ENCODE measurements around the gene DDX6. TPM values are rescaled to one million over a fixed set of nuclear protein-coding genes. Genes with fewer than 3 reads are reported as not detected.
"Not testable (repeated sequence)": the region's sequence is repeated elsewhere in the genome, so short reads cannot be mapped to it uniquely, and the experiment has no call there.

Gene DDX6
- total RNA-seq, 1 experiment from 2014 or later, result 155 TPM

GRCh38 chr11:118717733-118718132 lies 73.2 kb downstream of the DDX6 start:
- BruUV-seq (replicated peaks); DNase-seq (ENCODE audit: low read depth, low spot score); H3K27ac ChIP-seq (ENCODE audit: low read length); H3K4me3 ChIP-seq (ENCODE audit: low read depth in 2 of 2, low read length in 2 of 2); POLR2A ChIA-PET; H3K27me3 ChIP-seq (ENCODE audit: control insufficient read depth, insufficient read depth, low read length); in situ Hi-C loops (cut with HindIII; ENCODE audit: low pct_unique_long_range_greater_than_20kb, low sequenced_read_pairs); H3K36me3 ChIP-seq (ENCODE audit: control insufficient read depth, insufficient read depth, low read length); intact Hi-C loops (cut with micrococcal nuclease; ENCODE audit: unreplicated experiment); H3K4me1 ChIP-seq (ENCODE audit: control insufficient read depth, insufficient read depth, low read length); ATAC-seq; H3K9me3 ChIP-seq (ENCODE audit: control insufficient read depth, insufficient read depth, low read depth, low read length): not testable (repeated sequence)
- CTCF ChIA-PET, result interaction anchor here (0.6 kb wide), 1 partner anchor 36 kb away, joined by 6 read pairs; no protein-coding TSS in a partner anchor

DNA sequence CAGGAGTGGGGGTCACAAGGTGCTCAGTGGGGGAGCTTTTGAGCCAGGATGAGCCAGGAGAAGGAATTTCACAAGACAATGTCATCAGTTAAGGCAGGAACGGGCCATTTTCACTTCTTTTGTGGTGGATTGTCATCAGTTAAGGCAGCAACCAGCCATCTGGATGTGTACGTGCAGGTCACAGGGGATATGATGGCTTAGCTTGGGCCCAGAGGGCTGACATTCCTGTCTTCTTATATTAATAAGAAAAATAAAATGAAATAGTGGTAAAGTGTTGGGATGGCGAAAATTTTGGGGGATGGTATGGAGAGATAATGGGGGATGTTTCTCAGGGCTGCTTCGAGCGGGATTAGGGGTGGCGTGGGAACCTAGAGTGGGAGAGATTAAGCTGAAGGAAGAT lies 73.7 kb downstream of the DDX6 start:
- H3K9me3 ChIP-seq (ENCODE audit: control insufficient read depth, insufficient read depth, low read depth, low read length); ATAC-seq; in situ Hi-C loops (cut with HindIII; ENCODE audit: low pct_unique_long_range_greater_than_20kb, low sequenced_read_pairs); H3K36me3 ChIP-seq (ENCODE audit: control insufficient read depth, insufficient read depth, low read length); intact Hi-C loops (cut with micrococcal nuclease; ENCODE audit: unreplicated experiment); BruUV-seq (replicated peaks); CTCF ChIA-PET; H3K27me3 ChIP-seq (ENCODE audit: control insufficient read depth, insufficient read depth, low read length); H3K4me3 ChIP-seq (ENCODE audit: low read depth in 2 of 2, low read length in 2 of 2); POLR2A ChIA-PET; DNase-seq (ENCODE audit: low read depth, low spot score); H3K27ac ChIP-seq (ENCODE audit: low read length); H3K4me1 ChIP-seq (ENCODE audit: control insufficient read depth, insufficient read depth, low read length): not testable (repeated sequence)

GRCh38 chr11:118715837-118716260 lies 75.1 kb downstream of the DDX6 start:
- TF ChIP-seq POLR2AphosphoS5 (IDR thresholded peaks at IDR 0.05; ENCODE audit: low read depth, low read length), result no peak
- TF ChIP-seq SIN3A (IDR thresholded peaks at IDR 0.05; ENCODE audit: borderline replicate concordance, insufficient read depth, low read depth, low read length), result no peak
- TF ChIP-seq, protein P1, sequence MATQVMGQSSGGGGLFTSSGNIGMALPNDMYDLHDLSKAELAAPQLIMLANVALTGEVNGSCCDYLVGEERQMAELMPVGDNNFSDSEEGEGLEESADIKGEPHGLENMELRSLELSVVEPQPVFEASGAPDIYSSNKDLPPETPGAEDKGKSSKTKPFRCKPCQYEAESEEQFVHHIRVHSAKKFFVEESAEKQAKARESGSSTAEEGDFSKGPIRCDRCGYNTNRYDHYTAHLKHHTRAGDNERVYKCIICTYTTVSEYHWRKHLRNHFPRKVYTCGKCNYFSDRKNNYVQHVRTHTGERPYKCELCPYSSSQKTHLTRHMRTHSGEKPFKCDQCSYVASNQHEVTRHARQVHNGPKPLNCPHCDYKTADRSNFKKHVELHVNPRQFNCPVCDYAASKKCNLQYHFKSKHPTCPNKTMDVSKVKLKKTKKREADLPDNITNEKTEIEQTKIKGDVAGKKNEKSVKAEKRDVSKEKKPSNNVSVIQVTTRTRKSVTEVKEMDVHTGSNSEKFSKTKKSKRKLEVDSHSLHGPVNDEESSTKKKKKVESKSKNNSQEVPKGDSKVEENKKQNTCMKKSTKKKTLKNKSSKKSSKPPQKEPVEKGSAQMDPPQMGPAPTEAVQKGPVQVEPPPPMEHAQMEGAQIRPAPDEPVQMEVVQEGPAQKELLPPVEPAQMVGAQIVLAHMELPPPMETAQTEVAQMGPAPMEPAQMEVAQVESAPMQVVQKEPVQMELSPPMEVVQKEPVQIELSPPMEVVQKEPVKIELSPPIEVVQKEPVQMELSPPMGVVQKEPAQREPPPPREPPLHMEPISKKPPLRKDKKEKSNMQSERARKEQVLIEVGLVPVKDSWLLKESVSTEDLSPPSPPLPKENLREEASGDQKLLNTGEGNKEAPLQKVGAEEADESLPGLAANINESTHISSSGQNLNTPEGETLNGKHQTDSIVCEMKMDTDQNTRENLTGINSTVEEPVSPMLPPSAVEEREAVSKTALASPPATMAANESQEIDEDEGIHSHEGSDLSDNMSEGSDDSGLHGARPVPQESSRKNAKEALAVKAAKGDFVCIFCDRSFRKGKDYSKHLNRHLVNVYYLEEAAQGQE (IDR thresholded peaks at IDR 0.05; ENCODE audit: insufficient read depth in 1 of 2, low read depth in 2 of 2, low read length in 1 of 2), result no peak
- TF ChIP-seq TCF7L2 (IDR thresholded peaks at IDR 0.05; ENCODE audit: low read depth, low read length), result no peak
- TF ChIP-seq, protein P2, sequence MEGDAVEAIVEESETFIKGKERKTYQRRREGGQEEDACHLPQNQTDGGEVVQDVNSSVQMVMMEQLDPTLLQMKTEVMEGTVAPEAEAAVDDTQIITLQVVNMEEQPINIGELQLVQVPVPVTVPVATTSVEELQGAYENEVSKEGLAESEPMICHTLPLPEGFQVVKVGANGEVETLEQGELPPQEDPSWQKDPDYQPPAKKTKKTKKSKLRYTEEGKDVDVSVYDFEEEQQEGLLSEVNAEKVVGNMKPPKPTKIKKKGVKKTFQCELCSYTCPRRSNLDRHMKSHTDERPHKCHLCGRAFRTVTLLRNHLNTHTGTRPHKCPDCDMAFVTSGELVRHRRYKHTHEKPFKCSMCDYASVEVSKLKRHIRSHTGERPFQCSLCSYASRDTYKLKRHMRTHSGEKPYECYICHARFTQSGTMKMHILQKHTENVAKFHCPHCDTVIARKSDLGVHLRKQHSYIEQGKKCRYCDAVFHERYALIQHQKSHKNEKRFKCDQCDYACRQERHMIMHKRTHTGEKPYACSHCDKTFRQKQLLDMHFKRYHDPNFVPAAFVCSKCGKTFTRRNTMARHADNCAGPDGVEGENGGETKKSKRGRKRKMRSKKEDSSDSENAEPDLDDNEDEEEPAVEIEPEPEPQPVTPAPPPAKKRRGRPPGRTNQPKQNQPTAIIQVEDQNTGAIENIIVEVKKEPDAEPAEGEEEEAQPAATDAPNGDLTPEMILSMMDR (IDR thresholded peaks at IDR 0.05), result no peak
- DNase-seq (ENCODE audit: low read depth, low spot score) (no peak), ATAC-seq (no peak)
- Histone ChIP-seq H3K4me3 (ENCODE audit: low read depth in 2 of 2, low read length in 2 of 2) (no peak overlapping the region), H3K27me3 (ENCODE audit: control insufficient read depth, insufficient read depth, low read length) (no peaks in the 10 kb centered on the region), H3K9me3 (ENCODE audit: control insufficient read depth, insufficient read depth, low read depth, low read length) (no peaks in the 10 kb centered on the region), H3K4me1 (ENCODE audit: control insufficient read depth, insufficient read depth, low read length) (no peaks in the 10 kb centered on the region), H3K27ac (ENCODE audit: low read length) (no peak overlapping the region), H3K36me3 (ENCODE audit: control insufficient read depth, insufficient read depth, low read length) (no peaks in the 10 kb centered on the region)
- ChIA-PET POLR2A (no interaction called here), CTCF (no interaction called here)
- intact Hi-C loops (cut with micrococcal nuclease; ENCODE audit: unreplicated experiment) (no loop called here), in situ Hi-C loops (cut with HindIII; ENCODE audit: low pct_unique_long_range_greater_than_20kb, low sequenced_read_pairs) (no loop called here)
- no TSS peak for BruUV-seq (replicated peaks)
